GM12874 (cell line): ENCODE results near the gene RNF183.

Source experiments
- TF ChIP-seq, protein P1 (sequence below): IDR thresholded peaks from 2 replicates; pipeline ENCODE4 v1.5.1; 2011; ENCODE audit warnings: low read depth, mild to moderate bottlenecking, control low read depth, low read length, moderate library complexity; ENCODE audit not compliant: insufficient read depth

RNF183 gene

DNA sequence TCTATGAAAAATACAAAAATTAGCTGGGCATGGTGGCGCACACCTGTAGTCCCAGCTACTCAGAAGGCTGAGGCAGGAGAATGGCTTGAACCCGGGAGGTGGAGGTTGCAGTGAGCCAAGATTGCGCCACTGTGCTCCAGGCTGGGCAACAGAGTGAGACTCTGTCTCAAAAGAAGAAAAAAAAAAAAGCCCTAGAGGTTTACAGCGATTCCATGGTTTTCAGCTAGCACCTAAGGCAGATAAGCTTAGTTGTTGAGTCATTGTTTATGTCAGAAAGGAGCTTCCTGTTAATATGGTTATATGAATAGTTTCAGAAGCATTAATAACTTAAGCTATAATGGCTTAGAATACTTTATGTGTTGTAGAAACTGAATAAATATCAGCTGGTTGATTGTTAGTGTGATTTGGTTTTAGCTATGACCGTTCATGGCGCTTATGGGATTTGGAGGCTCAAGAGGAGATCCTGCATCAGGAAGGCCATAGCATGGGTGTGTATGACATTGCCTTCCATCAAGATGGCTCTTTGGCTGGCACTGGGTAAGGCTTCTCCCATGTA lies 13.0 kb downstream of the RNF183 start:
- TF ChIP-seq, protein P1, sequence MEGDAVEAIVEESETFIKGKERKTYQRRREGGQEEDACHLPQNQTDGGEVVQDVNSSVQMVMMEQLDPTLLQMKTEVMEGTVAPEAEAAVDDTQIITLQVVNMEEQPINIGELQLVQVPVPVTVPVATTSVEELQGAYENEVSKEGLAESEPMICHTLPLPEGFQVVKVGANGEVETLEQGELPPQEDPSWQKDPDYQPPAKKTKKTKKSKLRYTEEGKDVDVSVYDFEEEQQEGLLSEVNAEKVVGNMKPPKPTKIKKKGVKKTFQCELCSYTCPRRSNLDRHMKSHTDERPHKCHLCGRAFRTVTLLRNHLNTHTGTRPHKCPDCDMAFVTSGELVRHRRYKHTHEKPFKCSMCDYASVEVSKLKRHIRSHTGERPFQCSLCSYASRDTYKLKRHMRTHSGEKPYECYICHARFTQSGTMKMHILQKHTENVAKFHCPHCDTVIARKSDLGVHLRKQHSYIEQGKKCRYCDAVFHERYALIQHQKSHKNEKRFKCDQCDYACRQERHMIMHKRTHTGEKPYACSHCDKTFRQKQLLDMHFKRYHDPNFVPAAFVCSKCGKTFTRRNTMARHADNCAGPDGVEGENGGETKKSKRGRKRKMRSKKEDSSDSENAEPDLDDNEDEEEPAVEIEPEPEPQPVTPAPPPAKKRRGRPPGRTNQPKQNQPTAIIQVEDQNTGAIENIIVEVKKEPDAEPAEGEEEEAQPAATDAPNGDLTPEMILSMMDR = no peak

DNA sequence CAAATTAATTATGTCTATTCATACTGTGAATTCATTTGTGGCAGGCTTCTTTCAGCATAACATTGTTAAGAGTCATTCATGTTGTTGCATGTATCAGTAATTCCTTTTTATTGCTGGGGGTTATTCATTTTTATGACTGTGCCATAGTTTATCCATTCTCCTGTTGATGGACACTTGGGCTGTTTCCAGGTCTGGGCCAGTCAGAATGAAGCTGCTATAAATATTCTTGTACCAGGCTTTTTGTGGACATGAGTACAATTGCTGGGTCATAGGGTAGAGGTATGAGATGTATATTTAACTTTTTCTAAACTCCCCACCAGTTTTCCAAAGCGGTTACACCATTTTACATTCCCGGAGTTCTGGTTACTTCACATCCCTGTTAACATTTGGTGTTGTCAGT lies 14.1 kb downstream of the RNF183 start:
- TF ChIP-seq, protein P1 = no peak

DNA sequence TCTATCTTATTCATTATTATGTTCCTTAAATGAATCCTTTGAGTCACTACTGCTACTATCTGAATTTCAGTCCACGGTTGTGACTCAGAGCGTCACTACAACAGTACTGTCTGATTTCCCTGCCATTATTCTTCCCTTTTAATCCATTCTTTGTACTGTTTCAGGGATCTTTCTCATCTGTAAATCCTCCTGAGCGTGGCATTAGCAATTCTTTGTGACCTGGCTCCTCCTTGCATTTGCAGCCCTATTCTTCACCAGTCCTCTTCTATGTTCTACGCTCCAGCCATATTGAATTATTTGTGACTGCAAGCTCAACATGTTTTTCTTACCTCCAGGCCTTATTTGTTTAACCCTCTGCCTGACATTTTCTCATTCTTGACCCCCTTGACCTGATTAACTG lies 21.8 kb downstream of the RNF183 start:
- TF ChIP-seq, protein P1 = no peak

DNA sequence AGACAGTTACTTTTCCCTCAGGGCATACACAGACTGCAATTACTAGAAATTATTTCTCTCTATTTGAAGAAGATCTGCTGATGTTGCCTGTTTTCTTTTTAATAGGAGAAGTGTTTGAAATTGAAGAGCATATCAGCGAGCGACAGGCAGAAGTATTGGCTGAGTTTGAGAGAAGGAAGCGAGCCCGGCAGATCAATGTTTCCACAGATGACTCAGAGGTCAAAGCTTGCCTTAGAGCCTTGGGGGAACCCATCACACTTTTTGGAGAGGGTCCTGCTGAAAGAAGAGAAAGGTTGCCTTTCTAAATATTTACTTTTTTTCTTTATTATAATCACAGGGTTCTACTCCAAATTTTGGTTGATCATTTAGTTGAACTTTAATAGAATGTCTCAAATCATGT lies 24.3 kb downstream of the RNF183 start:
- TF ChIP-seq, protein P1 = no peak

DNA sequence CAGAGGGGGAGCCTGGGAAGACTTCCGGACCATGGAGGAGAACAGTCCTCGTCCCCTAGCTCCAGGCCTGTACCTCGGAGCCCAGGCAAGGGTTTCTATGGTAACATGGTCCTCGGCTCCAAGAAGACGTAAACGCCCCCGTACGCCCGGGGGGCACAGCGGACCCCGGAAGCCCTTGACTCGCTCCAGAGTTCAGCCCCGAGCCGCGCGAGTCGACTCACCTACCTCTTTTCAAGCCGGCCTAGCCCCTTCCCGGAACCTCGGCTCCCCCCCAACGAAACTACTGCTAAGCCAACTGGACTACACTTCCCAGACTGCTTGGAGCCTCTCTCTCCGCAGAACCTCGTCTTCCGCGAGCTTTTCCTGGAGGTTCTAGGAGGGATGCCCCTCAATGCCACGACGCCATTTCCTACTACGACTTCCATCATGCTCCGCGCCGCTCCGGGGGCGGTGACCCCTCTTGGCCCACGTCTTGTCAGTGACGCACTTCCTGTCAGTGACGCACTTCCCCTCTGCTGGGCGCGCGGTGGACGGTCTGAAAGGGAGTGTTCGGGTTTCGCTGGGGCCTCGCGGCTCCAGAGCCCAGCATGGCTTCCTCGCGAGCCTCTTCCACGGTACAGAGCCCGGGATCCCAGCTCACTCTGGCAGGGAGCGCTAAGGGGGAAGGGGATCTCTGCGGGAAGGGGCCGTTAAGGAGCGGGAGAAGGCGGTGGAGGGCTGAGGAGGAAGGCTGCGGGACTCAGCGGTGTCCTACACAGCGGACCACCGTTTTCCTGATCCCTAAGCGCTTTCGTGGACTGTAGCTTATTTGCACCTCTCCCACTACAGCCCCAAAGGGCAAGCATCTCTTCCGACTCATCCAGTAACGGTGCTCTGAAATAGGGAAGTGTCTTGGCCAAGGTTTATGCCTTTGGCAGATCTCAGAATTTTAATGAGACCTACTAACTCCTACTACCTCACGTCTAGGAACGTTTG lies 27.7 kb downstream of the RNF183 start, which contains the start of the genes CDC26 and PRPF4:
CDC26 (minus strand) TSS at position 416 of the 975 bp plus-strand sequence. CDS start 3,065 bp downstream, outside the sequence.
PRPF4 (plus strand) TSS at position 502 of the 975 bp plus-strand sequence; CDS start at position 588, 86 bp downstream.
- TF ChIP-seq, protein P1 = no peak

DNA sequence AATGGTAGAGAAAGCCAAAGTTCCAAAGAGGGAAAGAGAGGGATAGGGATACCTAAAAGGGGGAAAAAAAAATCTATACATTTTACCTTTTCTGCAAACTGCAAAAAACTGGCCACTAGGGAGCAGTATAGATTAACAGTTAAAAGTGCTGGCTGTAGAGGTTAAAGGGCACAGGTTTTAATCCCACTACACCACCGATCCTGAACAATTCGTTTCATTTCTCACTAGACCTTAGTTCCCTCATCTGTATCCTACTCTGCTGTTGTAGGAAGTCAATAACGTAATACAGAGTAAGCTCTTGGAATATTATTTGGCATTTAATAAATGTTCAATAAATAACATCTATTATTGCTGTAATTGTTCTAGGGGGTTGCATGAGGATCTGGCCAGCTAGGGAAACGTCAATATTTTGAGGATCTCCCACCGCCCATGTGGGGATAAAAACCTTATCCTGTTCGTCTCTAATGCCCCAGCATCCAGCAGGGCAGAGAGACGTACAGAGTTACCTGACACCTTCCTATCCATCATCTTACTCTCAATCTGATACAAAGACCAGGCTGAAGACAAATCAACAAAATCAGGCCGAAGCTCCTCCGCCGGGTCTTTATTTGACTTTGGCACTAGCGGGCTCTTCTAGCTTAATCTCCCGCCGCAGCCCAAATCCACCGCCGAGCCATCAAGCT lies 28.6 kb downstream of the RNF183 start:
- TF ChIP-seq, protein P1 = peak; percentile 54

DNA sequence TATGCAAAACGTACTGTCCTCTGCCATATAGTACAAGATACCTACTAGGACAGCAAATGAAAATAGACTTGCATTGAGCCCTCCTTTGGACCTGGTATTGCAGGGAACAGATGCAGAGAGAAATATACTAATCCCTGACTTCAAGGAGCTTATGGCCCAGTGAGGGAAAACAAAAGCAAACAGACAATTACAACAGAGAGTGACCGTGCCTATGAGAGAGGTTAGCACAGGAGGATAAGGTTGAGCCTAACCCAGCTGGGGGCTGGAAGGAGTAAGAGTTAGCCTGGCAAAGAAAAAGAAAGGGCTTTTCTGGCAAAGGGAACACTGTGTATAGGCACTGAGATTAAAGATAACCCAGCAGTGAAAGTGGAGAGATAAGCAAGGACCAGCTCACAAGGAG lies 33.3 kb downstream of the RNF183 start:
- TF ChIP-seq, protein P1 = no peak
